Measurements from ENCODE around the gene ERN2. TPM values are rescaled to one million over a fixed set of nuclear protein-coding genes. Genes with fewer than 3 reads are reported as not detected.
A peak's percentile ranks its signal among the peaks of the same experiment; 100 is the strongest.

The ERN2 gene
- total RNA-seq, 4 donors from 2014 or later = 70.1 to 149 (median 92.3) TPM

- Histone ChIP-seq H3K27me3 (no peaks in the 10 kb centered on the region), H3K4me1 (no peaks in the 10 kb centered on the region), H3K27ac (no peak overlapping the region), H3K36me3 (peaks cover 0 to 52% (median 0%) of the 10 kb centered on the region in 3 donors), H3K4me3 (no peak overlapping the region), H3K9me3 (no peaks in the 10 kb centered on the region)
- peak in 1 of 3 donors; percentile 47 for DNase-seq
- TF ChIP-seq POLR2A (IDR thresholded peaks at IDR 0.05) (no peak), CTCF (IDR thresholded peaks at IDR 0.05) (no peak)
These were observed 22.1 kb downstream of the ERN2 start for GRCh38 chr16:23690771-23691482.

GRCh38 chr16:23689442-23690187, 23.4 kb downstream of the ERN2 start:
- Histone ChIP-seq H3K4me3 (no peak overlapping the region), H3K27me3 (no peaks in the 10 kb centered on the region), H3K36me3 (peaks cover 0 to 52% (median 0%) of the 10 kb centered on the region in 3 donors), H3K4me1 (no peaks in the 10 kb centered on the region), H3K27ac (no peak overlapping the region), H3K9me3 (no peaks in the 10 kb centered on the region)
- DNase-seq = peak in 1 of 3 donors; percentile 51
- TF ChIP-seq POLR2A (IDR thresholded peaks at IDR 0.05) = no peak
- TF ChIP-seq CTCF (IDR thresholded peaks at IDR 0.05) = no peak

GRCh38 chr16:23687034-23687808, 25.8 kb downstream of the ERN2 start:
- Histone ChIP-seq H3K36me3 (peaks cover 0 to 66% (median 0%) of the 10 kb centered on the region in 3 donors), H3K4me1 (no peaks in the 10 kb centered on the region), H3K4me3 (no peak overlapping the region), H3K27me3 (no peaks in the 10 kb centered on the region), H3K27ac (no peak overlapping the region), H3K9me3 (no peaks in the 10 kb centered on the region)
- TF ChIP-seq POLR2A (IDR thresholded peaks at IDR 0.05) (no peak), CTCF (IDR thresholded peaks at IDR 0.05) (no peak)
- DNase-seq = no peak

GRCh38 chr16:23683487-23683886, 29.5 kb downstream of the ERN2 start:
- Histone ChIP-seq H3K4me1 (peaks cover 0 to 14% (median 5%) of the 10 kb centered on the region in 4 donors), H3K27ac (no peak overlapping the region), H3K36me3 (peaks cover 0 to 44% (median 0%) of the 10 kb centered on the region in 3 donors), H3K9me3 (no peaks in the 10 kb centered on the region), H3K27me3 (no peaks in the 10 kb centered on the region), H3K4me3 (no peak overlapping the region)
- DNase-seq = no peak
- TF ChIP-seq POLR2A (IDR thresholded peaks at IDR 0.05) = no peak
- TF ChIP-seq CTCF (IDR thresholded peaks at IDR 0.05) = no peak

- TF ChIP-seq CTCF (IDR thresholded peaks at IDR 0.05) (no peak), POLR2A (IDR thresholded peaks at IDR 0.05) (no peak)
- no peak overlapping the region for H3K27ac ChIP-seq
- no peaks in the 10 kb centered on the region for H3K9me3 ChIP-seq
- no peak for DNase-seq
- H3K27me3 ChIP-seq = no peaks in the 10 kb centered on the region
- H3K4me1 ChIP-seq = peaks cover 0 to 26% (median 6%) of the 10 kb centered on the region in 4 donors
- no peak overlapping the region for H3K4me3 ChIP-seq
- peaks cover 0 to 33% (median 0%) of the 10 kb centered on the region in 3 donors for H3K36me3 ChIP-seq
These were observed 30.8 kb downstream of the ERN2 start for GRCh38 chr16:23682181-23682580.

All from Peyer's patch (tissue), 4 donors.